WTC11 (cell line): ENCODE measurements around the gene RYR3.

Experiments
- CTCF ChIP-seq: fragments of 200-600 bp; IDR thresholded peaks from 2 replicates; pipeline ENCODE4 v1.8.0; 2022; ENCODE audit warnings: antibody characterized with exemption
- ESRRA ChIP-seq: sonication (generic); formaldehyde crosslinking; IDR thresholded peaks from 2 replicates; pipeline ENCODE4 v1.8.1; 2022; ENCODE audit warnings: mild to moderate bottlenecking, missing genetic modification reagents, borderline replicate concordance
- FOXP1 ChIP-seq: sonication (generic); formaldehyde crosslinking; IDR thresholded peaks from 2 replicates; pipeline ENCODE4 v1.8.0; 2022; ENCODE audit warnings: missing genetic modification reagents, mild to moderate bottlenecking, moderate library complexity, borderline replicate concordance
- GTF2I ChIP-seq: fragments of 250-450 bp; sonication (Bioruptor Pico); conservative IDR thresholded peaks from 2 replicates; pipeline ENCODE4 v1.4.0; 2021; ENCODE audit warnings: mild to moderate bottlenecking
- KAT7 ChIP-seq: sonication (generic); formaldehyde crosslinking; IDR thresholded peaks from 2 replicates; pipeline ENCODE4 v1.8.1; 2023; ENCODE audit warnings: missing genetic modification reagents, mild to moderate bottlenecking, borderline replicate concordance
- NR3C1 ChIP-seq: sonication (generic); formaldehyde crosslinking; conservative IDR thresholded peaks from 2 replicates; pipeline ENCODE4 v1.8.1; 2023; ENCODE audit warnings: low read depth, mild to moderate bottlenecking, missing genetic modification reagents
- PREB ChIP-seq: sonication (generic); formaldehyde crosslinking; IDR thresholded peaks from 2 replicates; pipeline ENCODE4 v1.8.1; 2022; ENCODE audit warnings: mild to moderate bottlenecking, missing genetic modification reagents, moderate library complexity, borderline replicate concordance
- RORB ChIP-seq: fragments of 250-450 bp; sonication (Bioruptor Pico); IDR thresholded peaks from 2 replicates; pipeline ENCODE4 v1.9.0; 2021; ENCODE audit warnings: mild to moderate bottlenecking
- SMAD3 ChIP-seq: sonication (generic); formaldehyde crosslinking; IDR thresholded peaks from 2 replicates; pipeline ENCODE4 v1.8.0; 2022; ENCODE audit warnings: missing genetic modification reagents, mild to moderate bottlenecking, borderline replicate concordance
- ZNF232 ChIP-seq: sonication (generic); formaldehyde crosslinking; IDR thresholded peaks from 2 replicates; pipeline ENCODE4 v1.8.0; 2022; ENCODE audit warnings: mild to moderate bottlenecking, missing genetic modification reagents
- TF ChIP-seq, protein P1 (sequence below): sonication (generic); formaldehyde crosslinking; IDR thresholded peaks from 2 replicates; pipeline ENCODE4 v1.8.1; 2022; ENCODE audit warnings: low read depth, mild to moderate bottlenecking, moderate library complexity, missing genetic modification reagents, borderline replicate concordance
- TF ChIP-seq, protein P2 (sequence below): sonication (generic); formaldehyde crosslinking; IDR thresholded peaks from 2 replicates; pipeline ENCODE4 v1.8.1; 2022; ENCODE audit warnings: low read depth, missing genetic modification reagents, borderline replicate concordance
- TF ChIP-seq, protein P3 (sequence below): sonication (generic); formaldehyde crosslinking; IDR thresholded peaks from 2 replicates; pipeline ENCODE4 v1.8.1; 2023; ENCODE audit warnings: mild to moderate bottlenecking, missing genetic modification reagents, moderate library complexity

DNA sequence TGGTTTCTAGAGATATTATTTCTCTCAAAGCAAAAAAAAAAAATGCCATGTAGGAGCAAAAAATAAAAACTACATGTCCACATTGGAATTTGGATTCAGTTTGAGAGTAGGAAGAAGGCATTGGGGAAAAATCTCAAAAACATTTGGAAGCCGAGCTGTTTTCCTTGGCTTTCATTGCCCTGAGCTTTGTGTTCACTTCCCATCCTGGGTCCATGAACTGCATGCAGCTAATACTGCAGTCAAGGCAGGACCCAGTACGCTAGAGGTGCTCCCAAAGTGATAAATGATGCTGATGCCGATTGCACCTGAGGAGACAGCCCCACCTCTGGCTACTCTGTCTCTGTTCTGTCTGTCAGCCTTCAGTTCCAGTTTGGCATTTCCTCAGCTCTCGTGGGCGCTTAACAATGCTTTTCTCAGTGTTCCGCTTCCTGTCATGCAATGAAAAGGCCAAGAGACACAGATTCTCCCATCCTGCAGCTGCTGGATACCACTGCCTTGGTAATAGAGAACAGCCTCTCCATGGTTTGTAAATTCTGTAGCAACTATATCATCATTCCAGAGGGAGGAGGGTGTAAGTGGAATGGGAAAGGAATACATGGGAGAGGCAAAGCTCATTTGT lies 181.8 kb downstream of the RYR3 start:
- TF ChIP-seq, protein P1, sequence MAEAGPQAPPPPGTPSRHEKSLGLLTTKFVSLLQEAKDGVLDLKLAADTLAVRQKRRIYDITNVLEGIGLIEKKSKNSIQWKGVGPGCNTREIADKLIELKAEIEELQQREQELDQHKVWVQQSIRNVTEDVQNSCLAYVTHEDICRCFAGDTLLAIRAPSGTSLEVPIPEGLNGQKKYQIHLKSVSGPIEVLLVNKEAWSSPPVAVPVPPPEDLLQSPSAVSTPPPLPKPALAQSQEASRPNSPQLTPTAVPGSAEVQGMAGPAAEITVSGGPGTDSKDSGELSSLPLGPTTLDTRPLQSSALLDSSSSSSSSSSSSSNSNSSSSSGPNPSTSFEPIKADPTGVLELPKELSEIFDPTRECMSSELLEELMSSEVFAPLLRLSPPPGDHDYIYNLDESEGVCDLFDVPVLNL, result no peak
- TF ChIP-seq RORB (CRISPR knock-in tag) (no peak), CTCF (no peak), KAT7 (no peak), SMAD3 (CRISPR knock-in tag) (no peak), ZNF232 (CRISPR knock-in tag) (no peak), FOXP1 (CRISPR knock-in tag) (no peak), ESRRA (CRISPR knock-in tag) (no peak), PREB (CRISPR knock-in tag) (no peak), NR3C1 (no peak), GTF2I (no peak)
- TF ChIP-seq, protein P2, sequence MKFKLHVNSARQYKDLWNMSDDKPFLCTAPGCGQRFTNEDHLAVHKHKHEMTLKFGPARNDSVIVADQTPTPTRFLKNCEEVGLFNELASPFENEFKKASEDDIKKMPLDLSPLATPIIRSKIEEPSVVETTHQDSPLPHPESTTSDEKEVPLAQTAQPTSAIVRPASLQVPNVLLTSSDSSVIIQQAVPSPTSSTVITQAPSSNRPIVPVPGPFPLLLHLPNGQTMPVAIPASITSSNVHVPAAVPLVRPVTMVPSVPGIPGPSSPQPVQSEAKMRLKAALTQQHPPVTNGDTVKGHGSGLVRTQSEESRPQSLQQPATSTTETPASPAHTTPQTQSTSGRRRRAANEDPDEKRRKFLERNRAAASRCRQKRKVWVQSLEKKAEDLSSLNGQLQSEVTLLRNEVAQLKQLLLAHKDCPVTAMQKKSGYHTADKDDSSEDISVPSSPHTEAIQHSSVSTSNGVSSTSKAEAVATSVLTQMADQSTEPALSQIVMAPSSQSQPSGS (CRISPR knock-in tag), result no peak
- TF ChIP-seq, protein P3, sequence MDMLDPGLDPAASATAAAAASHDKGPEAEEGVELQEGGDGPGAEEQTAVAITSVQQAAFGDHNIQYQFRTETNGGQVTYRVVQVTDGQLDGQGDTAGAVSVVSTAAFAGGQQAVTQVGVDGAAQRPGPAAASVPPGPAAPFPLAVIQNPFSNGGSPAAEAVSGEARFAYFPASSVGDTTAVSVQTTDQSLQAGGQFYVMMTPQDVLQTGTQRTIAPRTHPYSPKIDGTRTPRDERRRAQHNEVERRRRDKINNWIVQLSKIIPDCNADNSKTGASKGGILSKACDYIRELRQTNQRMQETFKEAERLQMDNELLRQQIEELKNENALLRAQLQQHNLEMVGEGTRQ (CRISPR knock-in tag), result no peak
